ENCODE data around the gene C2orf72. TPM values are rescaled to one million over a fixed set of nuclear protein-coding genes. Genes with fewer than 3 reads are reported as not detected.

Gene C2orf72
- total and polyA plus RNA-seq, 10 of the 15 experiments (the other 5 are each of a cell fraction or from before 2014, with no cell fraction given), result under 0.01 to 0.29 (median 0.10) TPM; not detected in 6

DNA sequence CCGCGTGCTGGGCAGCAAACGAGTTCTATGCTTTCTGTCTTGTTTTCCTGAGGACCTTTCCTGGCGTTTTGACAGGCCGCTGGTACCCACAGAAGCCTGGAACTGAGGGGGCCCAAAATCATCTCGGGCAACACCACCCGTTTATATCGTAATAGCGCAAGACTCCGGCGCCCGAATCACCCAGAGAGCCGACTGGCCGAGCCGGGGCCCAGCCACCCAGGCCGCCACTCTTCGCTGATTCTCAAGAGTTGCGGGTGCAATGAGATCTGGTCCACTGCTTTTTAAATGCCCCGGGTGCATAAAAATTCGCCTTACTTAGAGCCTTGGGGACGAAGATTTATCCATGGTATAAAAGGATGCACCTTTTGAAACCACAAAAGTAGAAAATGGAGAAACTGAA is 47.6 kb upstream of the C2orf72 start:
- peaks cover 22% of the 10 kb centered on the region for H3K4me1 ChIP-seq (ENCODE audit: control insufficient read depth, insufficient read depth, low read length)
- RAD21 ChIA-PET (ENCODE audit: unreplicated experiment), result interaction anchor here (0.8 to 10.9 kb wide), 5 partner anchors 9 to 87 kb away, joined by 3 to 400 read pairs (median 99); partner anchors contain the start of gene GPR55
- no peak overlapping the region for H3K4me3 ChIP-seq
- H4K20me1 ChIP-seq (ENCODE audit: control insufficient read depth, insufficient read depth), result no peaks in the 10 kb centered on the region
- SMC1A ChIA-PET (ENCODE audit: uncharacterized antibody, unreplicated experiment), result interaction anchor here (6.9 to 10.0 kb wide), 4 partner anchors 39 to 166 kb away, joined by 61 to 411 read pairs (median 170); partner anchors contain the start of gene GPR55
- POLR2A ChIA-PET, result no interaction called here
- no peak overlapping the region for H2AFZ ChIP-seq (ENCODE audit: control insufficient read depth, low read depth, low read length)
- no peaks in the 10 kb centered on the region for H3K36me3 ChIP-seq (ENCODE audit: control insufficient read depth in 2 of 2, insufficient read depth in 2 of 2, low read length in 1 of 2)
- peaks cover 23% of the 10 kb centered on the region for H3K79me2 ChIP-seq (ENCODE audit: control insufficient read depth, insufficient read depth, low read length)
- DNase-seq (ENCODE audit: low read depth, low spot score) (no peak), ATAC-seq (no peak), FAIRE-seq (no peak)
- H3K27me3 ChIP-seq (replicated peaks in 1 of 2; ENCODE audit: control insufficient read depth in 2 of 2, insufficient read depth in 2 of 2, low read length in 1 of 2), result no peaks in the 10 kb centered on the region; a peak in 1 of 4 replicates
- H3K27ac ChIP-seq (ENCODE audit: control insufficient read depth, insufficient read depth), result no peak overlapping the region
- H3K9ac ChIP-seq (ENCODE audit: control insufficient read depth, insufficient read depth, low read length), result no peak overlapping the region
- BruUV-seq (replicated peaks), result no TSS peak
- H3K4me2 ChIP-seq (ENCODE audit: control insufficient read depth, insufficient read depth), result no peak overlapping the region
- in situ Hi-C loops (cut with MboI), result loop anchor here (5.0 to 10.0 kb wide), 4 partner anchors 47 to 157 kb away; partner anchors contain the start of gene GPR55
- H3K9me3 ChIP-seq (replicated peaks; ENCODE audit: control insufficient read depth, insufficient read depth, low read length), result no peaks in the 10 kb centered on the region; the same call in 2 of the 3 replicates
- CTCF ChIA-PET, result interaction anchor here (0.8 to 10.9 kb wide), 7 partner anchors 40 to 142 kb away, joined by 3 to 372 read pairs (median 57); partner anchors contain the start of gene GPR55
- intact Hi-C loops (cut with micrococcal nuclease; ENCODE audit: unreplicated experiment), result loop anchor here (5.0 kb wide), 1 partner anchor 63 kb away; no protein-coding TSS in a partner anchor
- 86% methylated on average over 21 of the region's 21 CpGs for WGBS (ENCODE audit: insufficient coverage, insufficient replicate concordance, low lambda C conversion rate, missing lambda C conversion rate)
- TF ChIP-seq, protein P1, sequence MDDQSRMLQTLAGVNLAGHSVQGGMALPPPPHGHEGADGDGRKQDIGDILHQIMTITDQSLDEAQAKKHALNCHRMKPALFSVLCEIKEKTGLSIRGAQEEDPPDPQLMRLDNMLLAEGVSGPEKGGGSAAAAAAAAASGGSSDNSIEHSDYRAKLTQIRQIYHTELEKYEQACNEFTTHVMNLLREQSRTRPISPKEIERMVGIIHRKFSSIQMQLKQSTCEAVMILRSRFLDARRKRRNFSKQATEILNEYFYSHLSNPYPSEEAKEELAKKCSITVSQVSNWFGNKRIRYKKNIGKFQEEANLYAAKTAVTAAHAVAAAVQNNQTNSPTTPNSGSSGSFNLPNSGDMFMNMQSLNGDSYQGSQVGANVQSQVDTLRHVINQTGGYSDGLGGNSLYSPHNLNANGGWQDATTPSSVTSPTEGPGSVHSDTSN (IDR thresholded peaks at IDR 0.05; ENCODE audit: insufficient replicate concordance, low read depth, low read length), result no peak
- TF ChIP-seq, protein P2, sequence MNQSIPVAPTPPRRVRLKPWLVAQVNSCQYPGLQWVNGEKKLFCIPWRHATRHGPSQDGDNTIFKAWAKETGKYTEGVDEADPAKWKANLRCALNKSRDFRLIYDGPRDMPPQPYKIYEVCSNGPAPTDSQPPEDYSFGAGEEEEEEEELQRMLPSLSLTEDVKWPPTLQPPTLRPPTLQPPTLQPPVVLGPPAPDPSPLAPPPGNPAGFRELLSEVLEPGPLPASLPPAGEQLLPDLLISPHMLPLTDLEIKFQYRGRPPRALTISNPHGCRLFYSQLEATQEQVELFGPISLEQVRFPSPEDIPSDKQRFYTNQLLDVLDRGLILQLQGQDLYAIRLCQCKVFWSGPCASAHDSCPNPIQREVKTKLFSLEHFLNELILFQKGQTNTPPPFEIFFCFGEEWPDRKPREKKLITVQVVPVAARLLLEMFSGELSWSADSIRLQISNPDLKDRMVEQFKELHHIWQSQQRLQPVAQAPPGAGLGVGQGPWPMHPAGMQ (IDR thresholded peaks at IDR 0.05; ENCODE audit: borderline replicate concordance), result no peak
- TF ChIP-seq, protein P3, sequence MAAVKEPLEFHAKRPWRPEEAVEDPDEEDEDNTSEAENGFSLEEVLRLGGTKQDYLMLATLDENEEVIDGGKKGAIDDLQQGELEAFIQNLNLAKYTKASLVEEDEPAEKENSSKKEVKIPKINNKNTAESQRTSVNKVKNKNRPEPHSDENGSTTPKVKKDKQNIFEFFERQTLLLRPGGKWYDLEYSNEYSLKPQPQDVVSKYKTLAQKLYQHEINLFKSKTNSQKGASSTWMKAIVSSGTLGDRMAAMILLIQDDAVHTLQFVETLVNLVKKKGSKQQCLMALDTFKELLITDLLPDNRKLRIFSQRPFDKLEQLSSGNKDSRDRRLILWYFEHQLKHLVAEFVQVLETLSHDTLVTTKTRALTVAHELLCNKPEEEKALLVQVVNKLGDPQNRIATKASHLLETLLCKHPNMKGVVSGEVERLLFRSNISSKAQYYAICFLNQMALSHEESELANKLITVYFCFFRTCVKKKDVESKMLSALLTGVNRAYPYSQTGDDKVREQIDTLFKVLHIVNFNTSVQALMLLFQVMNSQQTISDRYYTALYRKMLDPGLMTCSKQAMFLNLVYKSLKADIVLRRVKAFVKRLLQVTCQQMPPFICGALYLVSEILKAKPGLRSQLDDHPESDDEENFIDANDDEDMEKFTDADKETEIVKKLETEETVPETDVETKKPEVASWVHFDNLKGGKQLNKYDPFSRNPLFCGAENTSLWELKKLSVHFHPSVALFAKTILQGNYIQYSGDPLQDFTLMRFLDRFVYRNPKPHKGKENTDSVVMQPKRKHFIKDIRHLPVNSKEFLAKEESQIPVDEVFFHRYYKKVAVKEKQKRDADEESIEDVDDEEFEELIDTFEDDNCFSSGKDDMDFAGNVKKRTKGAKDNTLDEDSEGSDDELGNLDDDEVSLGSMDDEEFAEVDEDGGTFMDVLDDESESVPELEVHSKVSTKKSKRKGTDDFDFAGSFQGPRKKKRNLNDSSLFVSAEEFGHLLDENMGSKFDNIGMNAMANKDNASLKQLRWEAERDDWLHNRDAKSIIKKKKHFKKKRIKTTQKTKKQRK (IDR thresholded peaks at IDR 0.05; ENCODE audit: low read depth, low read length), result no peak
- TF ChIP-seq FOS (IDR thresholded peaks at IDR 0.05; ENCODE audit: borderline replicate concordance, extremely low read depth, insufficient read length) (no peak), SP1 (IDR thresholded peaks at IDR 0.05; ENCODE audit: low read depth, low read length) (no peak), PML (IDR thresholded peaks at IDR 0.05; ENCODE audit: low read length) (no peak), SRF (IDR thresholded peaks at IDR 0.05; ENCODE audit: low read depth in 2 of 2, low read length in 2 of 2) (no peak), SUZ12 (IDR thresholded peaks at IDR 0.05; ENCODE audit: unreplicated experiment) (no peak), PAX5 (IDR thresholded peaks at IDR 0.05; ENCODE audit: borderline replicate concordance, low read depth, low read length) (no peak), STAT1 (conservative IDR thresholded peaks at IDR 0.05) (no peak), POLR2AphosphoS2 (IDR thresholded peaks at IDR 0.05; ENCODE audit: low read depth, low read length) (no peak)
- TF ChIP-seq, protein P4, sequence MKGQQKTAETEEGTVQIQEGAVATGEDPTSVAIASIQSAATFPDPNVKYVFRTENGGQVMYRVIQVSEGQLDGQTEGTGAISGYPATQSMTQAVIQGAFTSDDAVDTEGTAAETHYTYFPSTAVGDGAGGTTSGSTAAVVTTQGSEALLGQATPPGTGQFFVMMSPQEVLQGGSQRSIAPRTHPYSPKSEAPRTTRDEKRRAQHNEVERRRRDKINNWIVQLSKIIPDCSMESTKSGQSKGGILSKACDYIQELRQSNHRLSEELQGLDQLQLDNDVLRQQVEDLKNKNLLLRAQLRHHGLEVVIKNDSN (IDR thresholded peaks at IDR 0.05; ENCODE audit: borderline replicate concordance, extremely low read length, insufficient read depth, low read depth, low read length), result no peak
- TF ChIP-seq, protein P5, sequence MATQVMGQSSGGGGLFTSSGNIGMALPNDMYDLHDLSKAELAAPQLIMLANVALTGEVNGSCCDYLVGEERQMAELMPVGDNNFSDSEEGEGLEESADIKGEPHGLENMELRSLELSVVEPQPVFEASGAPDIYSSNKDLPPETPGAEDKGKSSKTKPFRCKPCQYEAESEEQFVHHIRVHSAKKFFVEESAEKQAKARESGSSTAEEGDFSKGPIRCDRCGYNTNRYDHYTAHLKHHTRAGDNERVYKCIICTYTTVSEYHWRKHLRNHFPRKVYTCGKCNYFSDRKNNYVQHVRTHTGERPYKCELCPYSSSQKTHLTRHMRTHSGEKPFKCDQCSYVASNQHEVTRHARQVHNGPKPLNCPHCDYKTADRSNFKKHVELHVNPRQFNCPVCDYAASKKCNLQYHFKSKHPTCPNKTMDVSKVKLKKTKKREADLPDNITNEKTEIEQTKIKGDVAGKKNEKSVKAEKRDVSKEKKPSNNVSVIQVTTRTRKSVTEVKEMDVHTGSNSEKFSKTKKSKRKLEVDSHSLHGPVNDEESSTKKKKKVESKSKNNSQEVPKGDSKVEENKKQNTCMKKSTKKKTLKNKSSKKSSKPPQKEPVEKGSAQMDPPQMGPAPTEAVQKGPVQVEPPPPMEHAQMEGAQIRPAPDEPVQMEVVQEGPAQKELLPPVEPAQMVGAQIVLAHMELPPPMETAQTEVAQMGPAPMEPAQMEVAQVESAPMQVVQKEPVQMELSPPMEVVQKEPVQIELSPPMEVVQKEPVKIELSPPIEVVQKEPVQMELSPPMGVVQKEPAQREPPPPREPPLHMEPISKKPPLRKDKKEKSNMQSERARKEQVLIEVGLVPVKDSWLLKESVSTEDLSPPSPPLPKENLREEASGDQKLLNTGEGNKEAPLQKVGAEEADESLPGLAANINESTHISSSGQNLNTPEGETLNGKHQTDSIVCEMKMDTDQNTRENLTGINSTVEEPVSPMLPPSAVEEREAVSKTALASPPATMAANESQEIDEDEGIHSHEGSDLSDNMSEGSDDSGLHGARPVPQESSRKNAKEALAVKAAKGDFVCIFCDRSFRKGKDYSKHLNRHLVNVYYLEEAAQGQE (IDR thresholded peaks at IDR 0.05; ENCODE audit: low read depth, low read length), result no peak

Data from GM12878 (cell line).